Fibroblast of the conjunctiva (primary cell): ENCODE measurements around the gene UNG.
A peak's percentile ranks its signal among the peaks of the same experiment; 100 is the strongest.

Source experiments
- DNase-seq: peaks from one replicate; pipeline ENCODE4 v3.0.0-alpha.2; 2010; ENCODE audit warnings: low read depth

UNG gene

GRCh38 chr12:109089683-109090082, 7.7 kb upstream of the UNG start:
- no peak for DNase-seq

DNA sequence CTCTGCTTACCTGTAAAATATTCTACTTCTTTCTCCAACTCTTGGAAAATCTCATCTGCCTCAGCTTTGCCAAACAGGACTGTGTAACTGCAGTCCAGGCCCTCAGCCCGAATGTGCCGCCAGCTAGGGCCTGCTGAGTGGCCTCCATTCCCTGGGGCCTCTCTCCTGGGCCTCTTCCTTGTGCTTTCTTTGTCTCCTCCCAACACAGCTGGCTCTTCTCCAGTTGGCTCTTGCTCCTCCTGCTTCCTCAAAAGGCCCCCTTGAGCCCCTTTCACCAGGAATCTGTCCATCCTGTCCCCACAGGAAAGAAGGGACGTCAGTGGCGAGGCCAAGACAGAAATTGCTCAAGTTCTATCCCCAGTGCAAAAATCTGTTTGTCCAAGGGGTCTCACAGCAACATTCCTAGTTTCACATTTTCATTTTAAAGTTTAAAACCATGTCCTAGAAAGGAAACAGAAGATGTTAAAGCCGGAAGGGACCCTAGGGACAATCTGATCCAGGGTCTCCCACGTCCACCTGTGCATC, 4.8 kb upstream of the UNG start:
- no peak for DNase-seq

DNA sequence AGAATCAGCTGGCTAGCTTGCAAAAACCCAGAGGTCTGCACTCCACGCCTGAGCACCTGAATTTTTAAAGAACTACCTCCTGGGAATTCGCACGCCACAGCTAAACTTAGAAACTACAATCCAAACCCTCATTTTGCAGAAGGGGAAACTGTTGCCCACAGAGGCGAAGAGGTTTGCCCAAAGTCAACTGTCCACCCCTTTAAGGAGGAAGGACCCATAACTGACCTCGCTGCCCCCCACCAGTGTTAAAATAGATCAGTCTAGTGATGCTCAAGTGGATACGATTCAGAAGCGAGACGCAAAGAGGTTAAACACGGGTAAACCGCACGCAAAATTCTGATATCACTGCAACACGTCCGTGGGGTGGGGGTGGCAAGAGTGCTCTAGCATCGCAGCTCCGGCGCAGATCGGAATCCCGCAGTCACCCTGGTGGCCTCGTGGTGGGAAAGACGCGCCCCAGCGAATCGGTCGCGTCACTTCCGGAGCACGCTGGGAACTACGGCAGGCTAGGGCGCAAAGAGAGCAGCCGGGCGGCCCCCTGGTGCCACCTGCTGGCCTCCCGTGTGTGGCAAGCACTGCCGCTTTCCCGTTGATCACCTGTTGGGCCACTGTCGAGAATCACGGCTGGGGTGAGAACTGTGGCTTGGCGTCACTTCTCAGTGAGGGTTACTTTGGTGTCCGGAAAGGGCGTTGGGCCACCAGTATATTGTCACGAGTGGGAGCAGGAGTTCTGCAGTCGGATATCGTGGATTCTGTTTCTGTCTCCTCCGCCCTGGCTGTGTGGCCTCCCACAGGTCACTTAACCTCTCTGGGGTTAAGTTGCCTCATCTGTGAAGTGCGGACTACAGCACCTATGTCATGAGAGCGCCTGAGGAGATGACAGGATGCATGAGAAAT, 4.1 kb upstream of the UNG start, which contains the start of gene ALKBH2:
ALKBH2 (minus strand) TSS at position 451 of the 897 bp plus-strand sequence. CDS start 686 bp downstream, outside the sequence.
- peak; percentile 73 for DNase-seq

DNA sequence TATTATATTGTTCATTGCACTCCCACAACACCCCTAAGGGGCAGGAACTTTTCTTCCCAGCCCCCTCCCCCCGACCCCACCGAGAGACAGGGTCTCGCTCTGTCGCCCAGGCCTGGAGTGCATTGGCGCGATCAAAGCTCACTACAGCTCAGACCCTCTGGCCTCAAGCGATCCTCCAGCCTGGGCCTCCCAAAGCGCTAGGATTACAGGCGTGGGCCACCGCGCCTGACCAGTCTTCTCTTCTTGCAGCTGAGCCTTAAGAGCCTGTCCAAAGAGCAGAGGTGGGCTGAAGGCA, 310 bp upstream of the UNG start:
- no peak for DNase-seq

- DNase-seq = peak; percentile 44
Observed at GRCh38 chr12:109098183-109098604, 797 bp downstream of the UNG start.

- DNase-seq = no peak
Observed at GRCh38 chr12:109098651-109099050, 1.3 kb downstream of the UNG start.

- no peak for DNase-seq
Observed at GRCh38 chr12:109099431-109100020, 2.1 kb downstream of the UNG start.

DNA sequence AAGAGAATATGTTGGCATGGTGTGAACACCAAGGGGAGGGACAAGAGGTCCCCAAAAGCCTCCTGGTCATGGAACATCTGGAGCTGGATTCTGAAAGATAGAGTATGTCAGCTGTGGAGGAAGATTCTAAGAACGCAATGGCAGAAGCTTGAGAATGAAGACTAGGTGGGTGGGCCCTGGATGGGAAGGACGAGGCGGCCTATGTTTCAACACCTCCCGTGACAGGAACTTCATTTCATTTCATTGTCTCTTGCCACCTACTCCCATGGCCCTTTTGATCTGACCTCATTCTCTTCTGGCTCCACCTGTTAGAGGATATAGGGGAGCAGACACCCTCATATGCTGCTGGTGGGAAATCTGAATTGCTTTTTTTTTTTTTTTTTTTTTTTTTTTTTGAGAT, 3.3 kb downstream of the UNG start:
- no peak for DNase-seq

DNA sequence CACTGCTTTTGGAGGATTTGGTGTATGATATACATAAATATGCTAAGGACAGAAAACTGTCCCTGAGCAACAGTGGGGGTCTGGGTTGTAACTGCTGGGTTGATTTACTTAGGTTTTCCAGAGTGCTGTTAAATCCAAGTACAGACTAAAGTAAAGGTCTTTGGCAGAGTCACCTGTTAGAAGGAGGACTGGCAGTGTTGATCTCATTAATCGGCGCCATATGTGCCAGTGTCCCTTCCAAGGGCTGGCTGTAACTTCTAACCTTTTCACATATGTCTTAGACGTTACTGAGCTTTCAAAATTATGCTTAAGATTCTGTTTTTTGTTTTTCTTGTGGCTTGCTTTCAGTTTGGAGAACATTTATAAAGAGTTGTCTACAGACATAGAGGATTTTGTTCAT, 5.1 kb downstream of the UNG start:
- DNase-seq = no peak

DNA sequence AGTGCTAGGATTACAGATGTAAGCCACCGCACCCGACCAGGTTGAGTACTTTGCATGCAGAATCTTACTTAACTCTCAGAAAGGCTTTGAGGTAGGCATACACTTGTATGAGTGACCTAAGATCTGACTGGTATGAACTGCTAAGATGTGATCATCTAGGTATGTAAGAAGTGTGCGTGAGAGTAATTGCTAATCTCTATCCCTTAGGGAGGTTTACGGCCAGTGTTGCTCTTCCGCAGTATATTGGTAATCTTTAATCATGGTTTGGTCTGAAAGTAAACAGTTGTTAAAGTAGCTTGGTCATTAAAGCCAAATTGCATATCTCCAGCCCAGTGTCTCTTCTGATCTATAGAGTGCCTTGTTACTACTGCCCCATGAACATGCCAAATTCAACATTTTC, 7.8 kb downstream of the UNG start:
- DNase-seq = no peak

GRCh38 chr12:109109746-109110350, 12.5 kb downstream of the UNG start:
- DNase-seq = no peak

DNA sequence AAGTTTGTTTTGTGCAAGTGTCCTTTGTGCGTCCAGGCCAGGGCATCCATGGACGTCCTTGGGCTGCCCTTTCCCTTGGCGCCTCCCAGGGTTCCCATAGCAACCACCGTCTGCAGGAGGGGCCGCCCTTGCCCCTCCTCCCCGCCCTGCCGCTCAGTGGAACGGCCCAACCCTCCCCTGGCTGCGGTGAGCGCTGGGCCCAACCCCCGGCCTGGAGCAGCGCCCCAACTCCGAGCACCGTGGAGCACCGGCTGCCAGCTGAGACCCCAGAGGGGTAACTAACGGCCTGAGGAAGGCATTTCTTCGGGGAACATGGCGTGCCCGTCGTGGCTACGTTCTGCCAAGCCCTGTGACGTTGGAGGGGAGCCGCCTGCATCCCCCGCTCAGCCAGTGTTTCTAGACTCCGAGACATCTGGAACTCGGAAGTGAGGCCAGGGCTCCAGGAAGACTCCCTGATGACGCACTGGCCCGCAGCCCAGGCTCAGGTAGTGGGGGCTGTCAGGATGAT, 13.6 kb downstream of the UNG start:
- peak; percentile 82 for DNase-seq

- DNase-seq = no peak
Observed at GRCh38 chr12:109112720-109113465, 15.5 kb downstream of the UNG start.

DNA sequence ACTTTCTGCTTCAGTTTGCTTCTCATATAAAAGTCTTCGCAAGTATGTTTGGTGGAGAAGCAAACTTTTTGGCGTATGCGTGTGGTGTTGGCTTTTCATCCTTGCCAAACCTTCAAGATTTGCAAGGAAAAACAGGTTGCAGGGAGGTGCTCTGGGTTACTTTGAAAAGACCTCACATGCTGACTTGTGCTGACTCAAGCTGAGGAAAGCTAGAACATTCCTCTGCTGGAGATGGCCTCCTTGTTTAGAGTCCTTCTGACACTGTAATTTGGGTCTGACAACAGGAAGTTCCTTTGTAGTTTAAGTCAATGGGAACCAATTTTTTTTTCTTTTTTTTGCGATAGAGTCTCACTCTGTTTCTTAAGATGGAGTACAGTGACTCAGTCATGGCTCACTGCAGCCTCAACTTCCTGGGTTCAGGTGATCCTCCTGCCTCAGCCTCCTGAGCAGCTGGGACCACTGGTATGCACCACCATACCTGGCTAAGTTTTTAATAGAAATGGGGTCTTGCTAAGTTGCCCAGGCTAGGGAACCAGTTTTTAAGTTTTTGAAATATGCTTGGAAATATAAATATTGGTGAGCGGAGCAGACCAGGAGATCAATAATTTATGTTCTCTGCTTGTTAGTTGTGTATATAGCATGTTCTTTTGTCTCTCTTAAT, 16.4 kb downstream of the UNG start:
- no peak for DNase-seq

- no peak for DNase-seq
Observed at GRCh38 chr12:109114644-109115043, 17.2 kb downstream of the UNG start.

DNA sequence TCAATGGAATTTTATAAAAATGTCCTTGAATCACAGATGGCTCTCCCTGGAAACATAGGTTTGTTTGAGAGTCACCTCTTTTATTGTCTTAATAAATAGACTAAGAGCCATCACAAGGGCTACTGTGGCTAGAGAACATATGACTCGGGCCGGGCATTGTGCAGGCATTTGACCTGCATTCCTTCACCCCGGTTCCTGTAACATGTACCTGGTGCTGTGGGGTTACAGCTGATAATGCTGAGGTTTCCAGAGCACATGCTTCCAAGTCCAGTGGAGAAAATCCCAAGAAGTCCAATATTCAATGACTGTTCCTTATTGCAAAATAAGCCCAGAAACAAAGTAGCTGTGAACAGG, 18.0 kb downstream of the UNG start:
- no peak for DNase-seq

GRCh38 chr12:109115758-109116610, 18.6 kb downstream of the UNG start, which contains the start of gene ACACB:
Gene ACACB, plus strand, starts transcription at chr12:109116587. Its CDS starts 22,819 bp downstream, at chr12:109139406.
- no peak for DNase-seq

DNA sequence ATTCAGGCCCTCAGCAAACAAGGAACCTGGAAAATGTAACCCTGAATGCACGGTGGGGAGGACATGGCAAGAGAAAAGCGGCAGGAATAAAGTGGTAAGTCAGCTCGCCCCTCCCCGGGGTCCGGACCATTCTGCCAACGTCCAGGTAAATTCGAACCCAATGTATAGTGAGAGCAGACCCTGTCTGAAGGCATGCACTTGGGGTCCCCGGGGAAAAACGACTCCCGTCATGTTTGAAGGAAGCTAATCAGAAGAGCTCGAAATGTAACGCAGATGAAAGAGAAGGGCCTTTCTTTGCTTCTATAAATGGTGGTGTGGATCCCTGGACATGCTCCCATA, 19.2 kb downstream of the UNG start:
- no peak for DNase-seq

DNA sequence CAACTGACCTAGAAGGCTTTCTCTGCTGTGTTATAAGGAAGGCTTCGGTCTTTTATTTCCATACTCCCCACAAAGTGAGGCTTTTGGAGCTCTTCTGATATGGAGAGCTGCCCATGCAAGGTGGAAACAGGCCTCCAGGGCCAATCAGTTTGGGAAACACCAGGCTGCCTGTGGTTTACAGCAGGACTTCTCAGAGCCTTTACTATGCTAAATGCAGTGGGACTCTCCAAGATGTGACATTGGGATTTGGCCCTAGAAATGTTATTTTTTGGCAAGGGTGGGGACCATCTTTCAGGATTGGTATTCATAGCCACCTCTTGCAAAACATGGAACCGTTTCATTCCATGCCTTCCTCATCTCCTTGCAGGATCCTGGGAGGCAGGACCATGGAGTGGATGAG, 22.7 kb downstream of the UNG start:
- DNase-seq = no peak

GRCh38 chr12:109120557-109120956, 23.2 kb downstream of the UNG start:
- DNase-seq = no peak
